Stimulated activated naive B cell treated with anti-CD40 and anti-IgM and Interleukin-4, amounts not matched to agents 10 μg/mL and 1 μg/mL and 100 μg/mL, for 72 hours (primary cell): ENCODE measurements around the gene TBC1D9B.

ENCODE experiments used
- ATAC-seq, 2 donors: fragments of 150-1000 bp; cut with Tn5 transposase; replicated peaks; 2 replicates each; pipeline ENCODE4 v1.10.0; 2021; ENCODE audit warnings: moderate library complexity in 1 of 2
- DNase-seq: peaks from one replicate; pipeline ENCODE4 v3.0.0; 2021
- H3K27ac Mint-ChIP-seq: one replicate; pipeline ENCODE4 v1.8.0; 2022; ENCODE audit warnings: mild to moderate bottlenecking, mixed read lengths
- H3K27me3 Mint-ChIP-seq, 2 donors: one replicate each; pipeline ENCODE4 v1.8.0; 2022; ENCODE audit warnings: mixed read lengths in 2 of 2
- H3K36me3 Mint-ChIP-seq, 2 donors: one replicate each; pipeline ENCODE4 v1.8.0; 2022; ENCODE audit warnings: mixed read lengths in 2 of 2, mild to moderate bottlenecking in 1 of 2
- H3K4me1 Mint-ChIP-seq, 2 donors: one replicate each; pipeline ENCODE4 v1.8.0; 2022; ENCODE audit warnings: mixed read lengths in 2 of 2, mild to moderate bottlenecking in 1 of 2
- H3K4me3 Mint-ChIP-seq, 2 donors: one replicate each; pipeline ENCODE4 v1.8.0; 2022; ENCODE audit warnings: mild to moderate bottlenecking in 2 of 2, mixed read lengths in 2 of 2, moderate library complexity in 1 of 2
- H3K9me3 Mint-ChIP-seq, 2 donors: one replicate each; pipeline ENCODE4 v1.8.0; 2022; ENCODE audit warnings: mixed read lengths in 2 of 2, mild to moderate bottlenecking in 1 of 2

The TBC1D9B gene

GRCh38 chr5:179901915-179902762, 5.6 kb downstream of the TBC1D9B start:
- ATAC-seq, result no peak
- Mint-ChIP-seq H3K27me3 (no peaks in the 10 kb centered on the region), H3K4me3 (no peak overlapping the region), H3K36me3 (peaks cover 21 to 40% of the 10 kb centered on the region in 2 donors), H3K27ac (no peak overlapping the region), H3K4me1 (peaks cover 7 to 16% of the 10 kb centered on the region in 2 donors), H3K9me3 (no peaks in the 10 kb centered on the region)
- DNase-seq, result no peak

GRCh38 chr5:179901462-179901861, 6.2 kb downstream of the TBC1D9B start:
- H3K9me3 Mint-ChIP-seq, result no peaks in the 10 kb centered on the region
- ATAC-seq (no peak), DNase-seq (no peak)
- peaks cover 4 to 10% of the 10 kb centered on the region in 2 donors for H3K4me1 Mint-ChIP-seq
- H3K27me3 Mint-ChIP-seq, result no peaks in the 10 kb centered on the region
- peaks cover 23 to 40% of the 10 kb centered on the region in 2 donors for H3K36me3 Mint-ChIP-seq
- H3K27ac Mint-ChIP-seq, result no peak overlapping the region
- no peak overlapping the region for H3K4me3 Mint-ChIP-seq

- peaks cover 2% of the 10 kb centered on the region in 2 donors for H3K4me1 Mint-ChIP-seq
- H3K27ac Mint-ChIP-seq, result no peak overlapping the region
- no peak overlapping the region for H3K4me3 Mint-ChIP-seq
- peaks cover 26 to 36% of the 10 kb centered on the region in 2 donors for H3K36me3 Mint-ChIP-seq
- no peaks in the 10 kb centered on the region for H3K27me3 Mint-ChIP-seq
- no peaks in the 10 kb centered on the region for H3K9me3 Mint-ChIP-seq
- no peak for ATAC-seq
- DNase-seq, result no peak
Observed at GRCh38 chr5:179900711-179901110, 7.0 kb downstream of the TBC1D9B start.

GRCh38 chr5:179900206-179900605, 7.5 kb downstream of the TBC1D9B start:
- no peak overlapping the region for H3K4me3 Mint-ChIP-seq
- peaks cover 31 to 38% of the 10 kb centered on the region in 2 donors for H3K36me3 Mint-ChIP-seq
- H3K27ac Mint-ChIP-seq, result no peak overlapping the region
- no peaks in the 10 kb centered on the region for H3K27me3 Mint-ChIP-seq
- DNase-seq, result no peak
- no peak for ATAC-seq
- H3K4me1 Mint-ChIP-seq, result peaks cover 0 to 2% of the 10 kb centered on the region in 2 donors
- H3K9me3 Mint-ChIP-seq, result no peaks in the 10 kb centered on the region

GRCh38 chr5:179895861-179896260, 11.8 kb downstream of the TBC1D9B start:
- Mint-ChIP-seq H3K4me1 (no peaks in the 10 kb centered on the region), H3K36me3 (peaks cover 40 to 54% of the 10 kb centered on the region in 2 donors), H3K9me3 (no peaks in the 10 kb centered on the region), H3K4me3 (no peak overlapping the region), H3K27me3 (no peaks in the 10 kb centered on the region), H3K27ac (no peak overlapping the region)
- ATAC-seq (no peak), DNase-seq (no peak)

GRCh38 chr5:179893958-179894895, 13.5 kb downstream of the TBC1D9B start:
- Mint-ChIP-seq H3K4me1 (no peaks in the 10 kb centered on the region), H3K36me3 (peaks cover 42 to 52% of the 10 kb centered on the region in 2 donors), H3K27me3 (no peaks in the 10 kb centered on the region), H3K9me3 (no peaks in the 10 kb centered on the region), H3K4me3 (no peak overlapping the region), H3K27ac (no peak overlapping the region)
- no peak for ATAC-seq
- DNase-seq, result no peak

- Mint-ChIP-seq H3K9me3 (no peaks in the 10 kb centered on the region), H3K4me3 (no peak overlapping the region), H3K27ac (no peak overlapping the region), H3K4me1 (peaks cover 0 to 5% of the 10 kb centered on the region in 2 donors), H3K36me3 (peaks cover 50 to 56% of the 10 kb centered on the region in 2 donors), H3K27me3 (no peaks in the 10 kb centered on the region)
- ATAC-seq, result no peak
- DNase-seq, result no peak
Observed at GRCh38 chr5:179893076-179893957, 14.4 kb downstream of the TBC1D9B start.

GRCh38 chr5:179892255-179892654, 15.4 kb downstream of the TBC1D9B start:
- Mint-ChIP-seq H3K4me3 (no peak overlapping the region), H3K4me1 (peaks cover 0 to 5% of the 10 kb centered on the region in 2 donors), H3K36me3 (peaks cover 55 to 60% of the 10 kb centered on the region in 2 donors), H3K9me3 (no peaks in the 10 kb centered on the region), H3K27me3 (no peaks in the 10 kb centered on the region), H3K27ac (no peak overlapping the region)
- no peak for ATAC-seq
- DNase-seq, result no peak

- Mint-ChIP-seq H3K27ac (no peak overlapping the region), H3K4me1 (peaks cover 0 to 5% of the 10 kb centered on the region in 2 donors), H3K36me3 (peaks cover 64 to 72% of the 10 kb centered on the region in 2 donors), H3K9me3 (no peaks in the 10 kb centered on the region), H3K4me3 (no peak overlapping the region), H3K27me3 (no peaks in the 10 kb centered on the region)
- DNase-seq (no peak), ATAC-seq (no peak)
Observed at GRCh38 chr5:179890751-179891682, 16.7 kb downstream of the TBC1D9B start.

GRCh38 chr5:179889885-179890284, 17.8 kb downstream of the TBC1D9B start:
- peaks cover 67 to 79% of the 10 kb centered on the region in 2 donors for H3K36me3 Mint-ChIP-seq
- no peak overlapping the region for H3K27ac Mint-ChIP-seq
- ATAC-seq (no peak), DNase-seq (no peak)
- peaks cover 0 to 5% of the 10 kb centered on the region in 2 donors for H3K4me1 Mint-ChIP-seq
- no peak overlapping the region for H3K4me3 Mint-ChIP-seq
- H3K27me3 Mint-ChIP-seq, result no peaks in the 10 kb centered on the region
- peaks cover 0 to 1% of the 10 kb centered on the region in 2 donors for H3K9me3 Mint-ChIP-seq

GRCh38 chr5:179887802-179888201, 19.9 kb downstream of the TBC1D9B start:
- Mint-ChIP-seq H3K4me1 (peaks cover 0 to 5% of the 10 kb centered on the region in 2 donors), H3K36me3 (peaks cover 72 to 85% of the 10 kb centered on the region in 2 donors), H3K9me3 (peaks cover 10 to 13% of the 10 kb centered on the region in 2 donors), H3K27ac (no peak overlapping the region), H3K27me3 (no peaks in the 10 kb centered on the region), H3K4me3 (no peak overlapping the region)
- DNase-seq (no peak), ATAC-seq (no peak)

- Mint-ChIP-seq H3K9me3 (peaks cover 12 to 16% of the 10 kb centered on the region in 2 donors), H3K4me1 (peaks cover 0 to 5% of the 10 kb centered on the region in 2 donors), H3K27me3 (no peaks in the 10 kb centered on the region), H3K36me3 (peaks cover 79 to 88% of the 10 kb centered on the region in 2 donors), H3K4me3 (no peak overlapping the region), H3K27ac (no peak overlapping the region)
- ATAC-seq (no peak), DNase-seq (no peak)
Observed at GRCh38 chr5:179887095-179887494, 20.6 kb downstream of the TBC1D9B start.
